Activated CD8-positive, alpha-beta memory T cell treated with anti-CD3 and anti-CD28 coated beads, Interleukin-2, amount 50 U/mL, for 24 hours (primary cell): Measurements from ENCODE around the gene ALG12.

Experiments used
- DNase-seq: peaks from one replicate; pipeline ENCODE4 v3.0.0-alpha.2; 2020; ENCODE audit errors: extremely low read depth

ALG12 gene

DNA sequence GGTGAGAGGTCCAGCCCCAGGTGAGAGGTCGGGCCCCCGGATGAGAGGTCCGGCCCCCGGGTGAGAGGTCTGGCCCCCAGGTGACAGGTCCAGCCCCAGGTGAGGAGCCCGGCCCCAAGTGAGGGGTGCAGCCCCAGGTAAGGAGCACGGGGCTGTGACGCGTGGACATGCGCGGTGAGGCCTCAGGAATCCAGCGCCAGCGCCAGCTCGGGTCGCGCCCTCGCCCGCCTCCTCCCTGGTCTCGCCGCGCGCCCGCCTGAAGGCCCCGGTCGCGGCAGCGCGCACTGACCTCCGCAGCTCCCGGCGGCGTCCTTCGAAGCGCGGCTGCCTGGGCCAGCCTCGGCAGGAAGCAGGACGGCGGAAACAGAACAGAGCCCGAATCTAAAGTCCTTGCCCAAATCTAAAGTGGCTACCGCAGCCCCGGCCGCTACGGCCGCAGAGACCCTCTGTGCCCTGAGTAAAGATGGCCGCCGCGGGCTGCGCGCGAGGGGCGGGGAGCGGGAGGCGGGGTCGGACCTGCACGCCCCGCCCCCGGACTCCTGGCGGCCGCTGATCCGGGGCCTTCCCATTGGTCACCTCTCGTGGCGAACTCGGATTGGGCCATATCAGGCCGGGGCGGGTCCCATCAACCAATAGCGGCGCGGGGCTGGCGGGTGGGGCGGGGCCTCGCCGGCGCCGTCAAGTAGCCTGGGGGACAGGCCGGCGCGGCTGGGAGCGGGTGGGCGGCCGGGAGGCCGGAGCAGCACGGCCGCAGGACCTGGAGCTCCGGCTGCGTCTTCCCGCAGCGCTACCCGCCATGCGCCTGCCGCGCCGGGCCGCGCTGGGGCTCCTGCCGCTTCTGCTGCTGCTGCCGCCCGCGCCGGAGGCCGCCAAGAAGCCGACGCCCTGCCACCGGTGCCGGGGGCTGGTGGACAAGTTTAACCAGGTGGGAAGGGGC is at the start of gene ALG12, which contains the start of gene CRELD2:
ALG12 (minus strand) TSS at position 465 of the 937 bp plus-strand sequence. CDS start 4,673 bp downstream, outside the sequence.
CRELD2 (plus strand) TSS at position 661 of the 937 bp plus-strand sequence; CDS start at position 797, 136 bp downstream.
- peak; percentile 86 for DNase-seq

DNA sequence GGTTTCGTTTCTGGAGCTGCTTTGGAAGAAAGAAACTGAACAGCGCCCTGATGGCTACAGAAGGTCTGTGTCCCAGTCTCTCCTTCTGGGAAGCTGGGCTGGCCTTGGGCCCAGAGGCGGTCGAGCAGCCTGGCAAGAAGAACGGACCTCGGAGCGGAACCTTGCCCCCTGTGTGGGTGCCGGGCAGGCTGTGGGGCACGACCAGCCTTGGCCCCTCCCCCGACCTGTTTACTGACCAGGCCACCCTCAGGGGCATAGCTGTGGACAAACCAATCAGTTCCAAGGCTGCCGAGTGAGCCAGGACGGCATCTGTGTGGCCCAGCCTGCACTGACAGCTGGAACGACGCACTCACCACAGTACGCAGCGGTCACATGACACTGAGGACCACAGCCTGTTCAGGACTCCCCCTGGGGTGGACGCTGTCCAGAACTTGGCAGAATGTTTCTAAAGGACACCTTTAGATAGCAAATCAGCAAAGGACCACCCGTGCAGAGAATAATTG is 49.5 kb upstream of the ALG12 start:
- DNase-seq = no peak

DNA sequence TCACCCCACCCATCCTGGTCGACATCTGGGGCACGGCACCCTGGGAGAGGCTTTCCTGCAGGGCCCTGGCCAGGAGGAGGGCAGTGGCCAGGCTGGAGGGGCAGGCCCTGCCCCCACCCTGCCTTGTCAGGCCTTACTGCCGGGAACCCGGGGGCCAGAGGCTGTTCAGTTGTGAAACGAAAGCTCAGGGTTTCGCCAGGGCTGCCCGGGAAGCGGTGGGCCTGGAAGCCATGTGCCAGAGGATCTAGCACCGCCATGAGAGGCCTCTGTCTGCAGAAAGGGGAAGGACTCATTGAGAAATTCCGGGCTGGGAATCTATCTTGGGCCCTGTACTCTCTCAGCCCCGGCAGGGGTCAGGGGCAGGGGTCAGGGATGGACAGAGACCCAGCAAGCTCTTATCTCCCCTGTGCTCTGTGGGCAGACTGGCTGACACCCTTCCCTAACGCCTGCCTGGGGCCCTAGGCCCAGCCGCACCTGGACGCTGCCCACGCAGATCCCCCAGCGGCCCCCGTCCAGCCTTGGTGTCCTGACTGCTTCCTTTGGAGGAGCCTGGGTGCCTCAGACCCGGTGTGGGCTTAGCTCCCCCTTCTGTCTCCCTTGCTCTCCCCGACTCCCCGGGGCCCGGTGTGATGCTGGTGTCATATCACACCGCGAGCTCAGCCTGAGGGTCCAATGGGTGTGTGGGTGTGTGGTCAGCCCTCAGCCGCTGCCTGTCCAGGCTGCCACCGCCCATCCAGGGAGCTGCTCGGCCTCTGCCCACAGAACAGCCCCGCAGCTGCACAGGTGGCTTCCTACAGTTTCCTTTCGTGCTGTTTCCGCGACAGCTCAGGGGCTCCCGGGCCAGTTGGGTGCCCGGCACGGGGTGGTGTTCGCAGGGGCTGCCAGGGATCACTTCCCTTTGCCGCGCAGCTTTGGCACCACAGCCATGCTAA is 48.8 kb upstream of the ALG12 start:
- no peak for DNase-seq

DNA sequence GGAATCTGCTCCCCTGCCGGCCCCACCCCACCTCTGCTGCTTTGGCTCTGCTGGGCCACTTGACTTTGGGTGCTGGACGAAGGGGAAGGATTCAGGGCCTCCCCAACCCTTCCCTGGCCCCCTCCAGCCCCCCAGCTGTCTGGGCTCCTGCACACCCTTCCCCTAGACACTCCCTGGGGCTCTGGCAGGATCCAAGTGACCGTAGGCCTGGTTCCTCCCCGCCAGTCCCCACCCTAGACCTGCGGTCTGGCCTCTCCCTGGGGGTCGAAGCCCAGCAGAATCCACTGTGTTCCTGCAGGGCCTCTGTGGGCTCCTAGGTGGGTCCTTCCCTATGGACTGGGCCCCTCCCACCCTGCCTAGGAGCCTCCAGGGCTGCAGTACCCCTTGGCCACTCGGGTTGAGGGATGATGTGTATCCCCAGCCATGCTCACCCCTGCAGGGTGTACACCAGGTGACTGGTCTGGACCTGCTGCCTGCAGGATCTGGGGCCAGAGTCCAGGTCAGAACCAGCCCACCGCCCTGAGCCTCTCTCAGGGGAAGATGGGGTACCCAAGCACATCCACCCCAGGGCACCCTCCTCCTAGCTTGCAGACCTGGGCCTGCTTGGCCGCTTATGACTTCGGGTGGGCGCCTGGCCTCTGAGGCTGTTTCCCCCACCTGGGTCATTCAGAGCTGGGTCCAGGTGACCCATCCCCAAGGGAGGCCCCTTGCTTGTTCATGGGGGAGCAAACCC is 48.0 kb upstream of the ALG12 start:
- no peak for DNase-seq

DNA sequence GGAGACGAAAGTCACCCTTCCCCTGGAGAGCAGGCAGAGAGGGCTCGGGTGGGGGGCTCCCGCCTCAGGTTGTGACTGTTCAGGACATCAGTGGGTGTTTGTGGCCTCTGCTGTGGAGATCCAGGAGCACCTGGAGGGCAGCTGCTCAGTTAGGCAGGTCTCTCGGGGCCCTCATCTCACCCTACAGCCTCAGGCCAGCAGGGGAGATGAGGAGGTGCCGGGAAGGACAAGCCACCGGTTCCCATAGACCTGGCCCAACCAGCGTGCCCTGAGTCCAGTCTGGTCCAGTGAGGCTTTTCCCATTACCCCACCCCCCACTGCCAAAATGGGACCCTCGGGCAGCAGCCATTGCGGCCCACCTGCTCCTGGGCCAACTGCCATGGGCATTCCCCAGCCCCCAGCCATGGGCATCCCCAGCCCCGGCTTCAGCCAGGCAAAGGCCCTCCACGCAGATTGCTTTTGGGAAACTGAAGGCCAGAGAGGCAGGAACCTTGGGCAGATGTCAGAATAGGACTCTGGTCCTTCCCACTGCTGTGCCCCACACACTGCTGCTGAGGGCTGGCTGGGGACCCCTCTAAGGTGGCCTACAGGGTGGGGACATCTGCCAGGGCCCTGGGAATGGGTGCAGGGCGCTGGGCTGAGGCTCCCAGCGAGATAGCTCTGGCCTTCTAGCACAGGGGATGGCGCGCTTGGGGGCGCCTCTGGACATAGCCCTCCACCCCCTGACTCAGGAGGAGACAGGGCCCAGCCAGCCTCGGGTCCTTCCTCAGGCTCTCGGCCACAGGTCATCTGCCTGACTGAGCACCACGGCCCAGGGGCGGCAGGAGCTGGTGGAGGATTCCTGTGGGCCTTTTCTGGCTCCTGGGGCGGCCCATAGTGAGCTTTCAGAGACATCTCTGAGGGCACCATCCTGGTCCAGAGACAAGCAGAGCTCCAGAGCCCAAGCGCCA is 47.1 kb upstream of the ALG12 start:
- DNase-seq = no peak

DNA sequence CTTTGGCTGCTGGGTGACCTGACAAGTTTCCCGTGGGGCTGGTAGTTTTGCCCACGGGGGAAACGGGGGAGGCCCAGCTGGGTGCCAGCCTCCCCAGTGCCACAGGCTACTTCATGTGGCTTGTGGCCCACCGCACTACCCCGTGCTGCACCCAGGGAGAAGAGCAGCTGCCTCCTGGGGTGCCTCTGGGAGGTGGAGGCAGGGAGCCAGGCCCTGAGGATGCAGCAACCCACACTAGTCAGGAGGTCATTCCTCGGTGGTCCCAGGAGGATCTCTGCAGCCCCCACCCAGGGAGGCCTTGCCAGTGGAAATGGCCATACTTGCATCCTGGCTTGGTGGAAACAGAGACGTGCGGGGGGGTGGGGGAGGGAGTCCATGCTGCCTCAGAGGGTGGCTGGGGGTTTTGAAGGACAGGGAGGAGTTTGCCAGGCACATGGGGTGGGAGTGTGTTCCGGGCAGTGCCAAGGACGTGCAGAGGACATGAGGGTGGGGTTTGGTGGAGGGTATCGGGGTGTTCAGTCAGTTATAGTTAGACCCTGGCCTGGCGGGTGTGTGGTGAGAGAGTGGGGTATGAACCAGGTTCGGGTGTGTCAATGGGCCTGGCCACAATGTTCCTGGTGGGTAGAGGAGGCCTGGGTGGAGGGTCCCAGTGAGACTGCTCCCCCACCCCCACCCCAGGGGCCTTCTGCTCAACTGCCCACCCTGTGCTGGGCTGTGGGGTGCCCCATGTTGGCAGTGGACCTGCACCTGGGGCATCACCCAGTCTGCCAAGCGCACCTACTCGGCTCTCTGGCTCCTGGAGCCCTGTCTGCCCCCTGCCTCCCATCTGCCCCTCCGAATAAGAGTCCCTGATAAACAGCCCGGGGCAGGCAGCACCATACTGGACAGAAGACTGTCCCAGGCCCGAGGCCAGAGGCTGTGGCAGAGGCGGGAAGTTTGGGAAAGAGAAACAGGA is 46.2 kb upstream of the ALG12 start:
- no peak for DNase-seq

DNA sequence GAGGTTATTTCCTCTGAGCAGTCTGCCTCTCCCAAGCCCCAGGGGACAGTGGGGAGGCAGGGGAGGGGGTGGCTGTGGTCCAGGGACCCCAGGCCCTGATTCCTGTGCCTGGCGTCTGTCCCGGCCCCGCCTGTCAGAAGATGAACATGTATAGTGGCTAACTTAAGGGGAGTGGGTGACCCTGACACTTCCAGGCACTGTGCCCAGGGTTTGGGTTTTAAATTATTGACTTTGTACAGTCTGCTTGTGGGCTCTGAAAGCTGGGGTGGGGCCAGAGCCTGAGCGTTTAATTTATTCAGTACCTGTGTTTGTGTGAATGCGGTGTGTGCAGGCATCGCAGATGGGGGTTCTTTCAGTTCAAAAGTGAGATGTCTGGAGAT is 45.4 kb upstream of the ALG12 start:
- DNase-seq = no peak

DNA sequence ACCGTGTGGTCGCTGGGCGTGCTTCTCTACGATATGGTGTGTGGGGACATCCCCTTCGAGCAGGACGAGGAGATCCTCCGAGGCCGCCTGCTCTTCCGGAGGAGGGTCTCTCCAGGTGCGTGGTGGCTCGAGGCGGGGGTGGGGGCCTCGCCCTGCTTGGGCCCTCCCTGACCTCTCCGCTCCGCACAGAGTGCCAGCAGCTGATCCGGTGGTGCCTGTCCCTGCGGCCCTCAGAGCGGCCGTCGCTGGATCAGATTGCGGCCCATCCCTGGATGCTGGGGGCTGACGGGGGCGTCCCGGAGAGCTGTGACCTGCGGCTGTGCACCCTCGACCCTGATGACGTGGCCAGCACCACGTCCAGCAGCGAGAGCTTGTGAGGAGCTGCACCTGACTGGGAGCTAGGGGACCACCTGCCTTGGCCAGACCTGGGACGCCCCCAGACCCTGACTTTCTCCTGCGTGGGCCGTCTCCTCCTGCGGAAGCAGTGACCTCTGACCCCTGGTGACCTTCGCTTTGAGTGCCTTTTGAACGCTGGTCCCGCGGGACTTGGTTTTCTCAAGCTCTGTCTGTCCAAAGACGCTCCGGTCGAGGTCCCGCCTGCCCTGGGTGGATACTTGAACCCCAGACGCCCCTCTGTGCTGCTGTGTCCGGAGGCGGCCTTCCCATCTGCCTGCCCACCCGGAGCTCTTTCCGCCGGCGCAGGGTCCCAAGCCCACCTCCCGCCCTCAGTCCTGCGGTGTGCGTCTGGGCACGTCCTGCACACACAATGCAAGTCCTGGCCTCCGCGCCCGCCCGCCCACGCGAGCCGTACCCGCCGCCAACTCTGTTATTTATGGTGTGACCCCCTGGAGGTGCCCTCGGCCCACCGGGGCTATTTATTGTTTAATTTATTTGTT is 44.8 kb upstream of the ALG12 start:
- no peak for DNase-seq

DNA sequence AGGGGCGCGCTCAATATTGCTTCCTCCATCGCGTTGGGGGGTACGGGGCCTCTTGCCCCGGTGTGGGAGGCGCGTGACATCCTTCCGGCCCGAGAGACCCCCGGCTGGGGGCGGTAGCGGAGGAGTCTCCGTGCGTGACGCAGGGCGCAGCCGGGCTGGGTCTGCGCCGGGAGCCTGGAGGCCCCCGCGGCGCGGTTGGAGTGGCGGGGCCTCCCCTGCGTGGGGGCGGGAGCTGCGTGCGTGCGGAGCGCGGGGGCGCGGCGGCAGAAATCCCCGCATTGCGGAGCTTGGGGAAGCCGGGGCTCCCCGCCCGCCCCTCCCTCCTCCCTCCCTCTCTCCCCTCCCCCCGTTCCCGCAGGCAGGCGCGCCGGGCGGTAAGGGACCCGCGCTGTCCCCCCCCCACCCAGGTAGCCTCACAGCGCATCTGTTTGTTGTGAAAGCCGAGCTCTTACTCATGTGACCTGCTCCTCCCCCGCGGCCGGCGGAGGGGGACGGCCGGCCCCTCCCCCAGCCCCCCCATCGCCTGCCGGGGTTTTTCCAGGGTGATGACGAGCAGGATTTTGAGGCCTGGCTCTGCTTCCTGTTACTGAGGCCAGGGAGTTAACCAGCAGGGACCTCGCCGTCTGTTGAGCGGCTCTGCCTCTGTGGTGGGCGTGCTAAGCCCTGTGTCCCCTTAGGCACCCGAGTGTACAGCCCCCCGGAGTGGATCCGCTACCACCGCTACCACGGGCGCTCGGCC is 43.9 kb upstream of the ALG12 start:
- DNase-seq = peak; percentile 80

DNA sequence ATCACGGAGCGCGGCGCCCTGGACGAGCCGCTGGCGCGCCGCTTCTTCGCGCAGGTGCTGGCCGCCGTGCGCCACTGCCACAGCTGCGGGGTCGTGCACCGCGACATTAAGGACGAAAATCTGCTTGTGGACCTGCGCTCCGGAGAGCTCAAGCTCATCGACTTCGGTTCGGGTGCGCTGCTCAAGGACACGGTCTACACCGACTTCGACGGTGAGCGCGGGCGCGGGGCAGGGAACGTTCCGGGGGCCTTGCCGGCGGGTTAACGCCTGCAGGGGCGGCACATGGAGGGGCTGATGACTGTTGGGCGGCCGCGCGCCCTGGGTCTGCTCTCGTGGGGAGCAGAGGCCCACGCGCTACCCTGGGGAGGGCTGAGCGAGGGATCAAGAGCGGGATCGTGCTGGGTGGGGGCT is 43.4 kb upstream of the ALG12 start:
- no peak for DNase-seq

DNA sequence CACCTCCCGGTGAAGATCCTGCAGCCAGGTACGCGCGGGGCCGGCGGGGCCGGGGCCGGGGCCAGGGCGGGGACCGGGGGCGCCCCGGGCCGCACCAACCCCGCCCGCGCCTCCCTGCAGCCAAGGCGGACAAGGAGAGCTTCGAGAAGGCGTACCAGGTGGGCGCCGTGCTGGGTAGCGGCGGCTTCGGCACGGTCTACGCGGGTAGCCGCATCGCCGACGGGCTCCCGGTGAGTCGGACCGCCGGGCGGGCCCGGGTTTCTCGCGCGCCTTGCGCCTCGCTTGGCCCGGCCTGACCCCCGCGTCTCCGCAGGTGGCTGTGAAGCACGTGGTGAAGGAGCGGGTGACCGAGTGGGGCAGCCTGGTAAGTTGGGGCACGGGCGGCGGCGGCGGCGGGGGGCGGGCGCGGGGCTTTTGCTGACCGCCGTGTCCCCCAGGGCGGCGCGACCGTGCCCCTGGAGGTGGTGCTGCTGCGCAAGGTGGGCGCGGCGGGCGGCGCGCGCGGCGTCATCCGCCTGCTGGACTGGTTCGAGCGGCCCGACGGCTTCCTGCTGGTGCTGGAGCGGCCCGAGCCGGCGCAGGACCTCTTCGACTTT is 42.9 kb upstream of the ALG12 start:
- DNase-seq = no peak

DNA sequence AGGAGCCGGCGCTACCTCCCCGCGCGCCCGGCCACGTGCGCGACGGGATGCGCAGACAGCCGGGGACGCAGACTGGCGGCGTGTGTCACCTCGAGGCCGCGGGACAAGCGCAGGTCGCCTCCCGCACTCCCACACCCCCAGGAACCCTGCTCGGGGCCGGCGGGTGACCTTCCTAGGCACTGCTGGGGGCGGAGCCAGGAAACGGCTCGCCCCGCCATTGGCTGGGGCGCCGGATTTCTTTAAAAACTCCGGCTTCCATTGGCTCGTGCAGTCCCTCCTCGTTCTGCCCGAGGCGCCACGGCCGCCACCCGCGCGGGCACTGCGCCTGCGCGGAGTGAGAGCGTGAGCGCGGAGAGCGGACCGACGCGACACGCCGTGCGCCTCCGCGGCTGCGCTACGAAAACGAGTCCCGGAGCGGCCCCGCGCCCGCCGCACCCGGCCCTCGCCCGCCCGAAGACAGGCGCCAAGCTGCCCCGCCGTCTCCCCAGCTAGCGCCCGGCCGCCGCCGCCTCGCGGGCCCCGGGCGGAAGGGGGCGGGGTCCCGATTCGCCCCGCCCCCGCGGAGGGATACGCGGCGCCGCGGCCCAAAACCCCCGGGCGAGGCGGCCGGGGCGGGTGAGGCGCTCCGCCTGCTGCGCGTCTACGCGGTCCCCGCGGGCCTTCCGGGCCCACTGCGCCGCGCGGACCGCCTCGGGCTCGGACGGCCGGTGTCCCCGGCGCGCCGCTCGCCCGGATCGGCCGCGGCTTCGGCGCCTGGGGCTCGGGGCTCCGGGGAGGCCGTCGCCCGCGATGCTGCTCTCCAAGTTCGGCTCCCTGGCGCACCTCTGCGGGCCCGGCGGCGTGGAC is 42.1 kb upstream of the ALG12 start, which contains the start of gene PIM3:
PIM3 (plus strand) TSS at position 614 of the 846 bp plus-strand sequence; CDS start at position 790, 176 bp downstream.
- peak; percentile 70 for DNase-seq

DNA sequence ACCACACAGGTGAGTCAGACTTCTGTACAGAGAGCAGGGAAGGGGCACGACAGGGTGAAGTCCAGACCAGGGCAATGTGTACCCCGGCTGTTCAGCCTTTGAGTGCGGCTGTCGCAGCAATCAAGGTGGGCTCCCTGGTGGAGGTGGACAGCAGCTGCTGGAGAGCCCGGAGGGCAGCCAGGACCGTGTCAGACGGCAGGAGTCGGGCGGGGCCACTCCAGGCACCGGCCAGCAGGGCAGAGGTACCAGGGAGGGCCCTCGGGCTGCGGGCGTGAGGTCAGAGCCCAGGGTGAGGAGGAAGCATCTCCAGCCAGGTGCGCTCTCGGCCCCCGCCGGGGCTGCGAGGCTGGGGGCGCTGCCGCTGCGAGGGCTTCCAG is 41.5 kb upstream of the ALG12 start:
- DNase-seq = no peak

DNA sequence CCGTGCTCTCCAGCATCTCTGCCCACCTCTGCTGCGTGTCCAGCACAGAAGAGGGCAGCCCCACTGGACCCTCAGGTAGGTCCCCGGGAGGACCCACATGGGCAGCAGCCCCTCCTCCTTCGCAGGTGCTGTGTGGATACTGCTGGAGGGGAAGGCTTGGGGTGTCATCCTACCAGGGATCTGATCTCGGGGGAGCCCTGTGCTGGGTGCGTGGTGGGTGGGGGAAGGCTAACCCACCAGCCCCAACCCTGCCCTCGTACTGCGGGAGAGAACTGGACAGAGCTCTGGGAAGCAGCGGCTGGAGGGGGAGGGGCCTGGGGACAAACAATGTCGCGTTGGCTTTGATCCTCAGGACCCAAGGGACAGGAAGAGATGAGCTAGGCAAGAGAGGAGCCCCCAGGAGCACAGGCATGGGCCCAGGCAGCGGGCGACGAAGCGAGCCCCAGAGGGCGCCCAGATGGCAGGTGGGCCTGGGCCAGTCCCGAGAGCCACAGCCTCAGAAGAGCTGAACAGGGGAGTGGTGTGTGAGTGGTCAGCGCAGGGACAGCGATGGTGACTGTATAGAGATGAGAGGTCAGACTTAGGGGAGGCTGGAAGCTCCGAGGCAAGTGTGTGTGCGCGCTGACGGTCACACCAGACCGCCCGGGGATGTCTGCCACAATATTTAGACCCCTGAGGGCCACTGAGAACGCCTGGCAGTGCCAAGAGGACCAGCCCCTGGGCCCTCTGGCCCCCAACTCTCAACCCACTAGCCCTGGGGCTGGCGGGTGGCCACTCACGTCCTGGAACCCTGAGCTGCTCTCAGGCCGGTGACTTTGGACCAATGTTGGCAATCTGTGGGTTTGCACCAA is 40.9 kb upstream of the ALG12 start:
- no peak for DNase-seq

DNA sequence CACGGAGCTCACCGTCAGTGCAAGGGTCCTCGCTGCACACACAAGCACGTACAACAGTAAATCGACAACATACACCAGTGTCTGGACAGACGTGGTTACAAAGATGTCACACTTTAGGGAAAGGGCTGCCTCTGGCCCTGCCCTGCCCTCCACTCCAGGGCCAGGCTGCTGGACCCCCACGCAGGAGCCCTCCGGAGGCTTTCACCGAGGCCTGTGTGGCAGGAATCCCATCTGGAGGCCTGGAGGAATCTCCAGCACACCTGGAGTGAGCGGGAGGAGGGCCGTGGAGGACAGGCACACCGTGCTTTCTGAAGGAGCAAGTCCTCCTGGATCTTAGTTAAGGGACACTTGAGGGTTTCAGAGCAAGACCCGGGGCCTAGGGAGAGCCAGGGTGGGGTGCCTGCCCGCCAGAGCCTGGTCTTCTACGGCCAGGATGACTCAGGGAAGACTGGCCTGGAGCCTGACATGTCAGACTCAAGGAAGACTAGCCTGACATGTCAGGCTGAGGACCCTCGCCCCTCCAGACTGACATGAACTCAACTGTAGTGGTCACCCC is 40.2 kb upstream of the ALG12 start:
- no peak for DNase-seq
